CD14-positive monocyte (primary cell): Measurements from ENCODE around the gene RITA1. TPM values are rescaled to one million over a fixed set of nuclear protein-coding genes. Genes with fewer than 3 reads are reported as not detected.
A peak's percentile ranks its signal among the peaks of the same experiment; 100 is the strongest.

Source experiments
- DNase-seq, 3 donors: peaks; one replicate each; pipeline ENCODE4 v3.0.0-alpha.2; 2011 to 2022
- H2AFZ ChIP-seq: 2 replicates; pipeline ENCODE4 v1.6.0; 2012; ENCODE audit warnings: mild to moderate bottlenecking, low read depth, low read length, inconsistent platforms; ENCODE audit not compliant: insufficient read depth, poor library complexity, severe bottlenecking
- H3K27ac ChIP-seq, 2 donors: 1 replicate in 1 of 2; 2 replicates in 1 of 2; pipeline ENCODE4 v1.5.1; 2012 to 2013; ENCODE audit warnings: low read length in 2 of 2, control low read depth in 1 of 2, inconsistent platforms in 1 of 2, low read depth in 1 of 2, mild to moderate bottlenecking in 1 of 2
- H3K27me3 ChIP-seq, 2 donors: one replicate each; pipeline versions ENCODE4 v1.6.0 to v1.6.1; 2011 to 2013; ENCODE audit warnings: low read length in 2 of 2; ENCODE audit not compliant: control insufficient read depth in 2 of 2, insufficient read depth in 2 of 2
- H3K36me3 ChIP-seq, 2 donors: replicated peaks in 1 of 2; 1 replicate in 1 of 2; 2 replicates in 1 of 2; pipeline versions ENCODE4 v1.5.1 to v1.6.1; 2012 to 2013; ENCODE audit warnings: low read length in 2 of 2, control low read depth in 1 of 2, inconsistent platforms in 1 of 2, mild to moderate bottlenecking in 1 of 2; ENCODE audit not compliant: insufficient read depth in 2 of 2, control insufficient read depth in 1 of 2
- H3K4me1 ChIP-seq, 2 donors: 1 replicate in 1 of 2; 2 replicates in 1 of 2; pipeline versions ENCODE4 v1.5.1 to v1.6.1; 2012 to 2013; ENCODE audit warnings: low read length in 2 of 2, control low read depth in 1 of 2, inconsistent platforms in 1 of 2, mild to moderate bottlenecking in 1 of 2, moderate library complexity in 1 of 2; ENCODE audit not compliant: insufficient read depth in 2 of 2, control insufficient read depth in 1 of 2
- H3K4me2 ChIP-seq: replicated peaks from 2 replicates; pipeline ENCODE3; 2012; ENCODE audit warnings: low read length, moderate library complexity, mild to moderate bottlenecking; ENCODE audit not compliant: poor library complexity, severe bottlenecking; ENCODE audit errors: extremely low read depth
- H3K4me3 ChIP-seq, 3 experiments: fragments of 200-600 bp in 1 of 3; sonication (generic) in 1 of 3; replicated peaks in 1 of 3; 1 replicate in 2 of 3; 2 replicates in 1 of 3; pipeline ENCODE4 v1.5.1; 2011 to 2013; ENCODE audit warnings: low read length in 3 of 3, mild to moderate bottlenecking in 3 of 3, control low read depth in 2 of 3, low read depth in 2 of 3, inconsistent platforms in 1 of 3, moderate library complexity in 1 of 3
- H3K79me2 ChIP-seq: 2 replicates; pipeline ENCODE4 v1.6.0; 2012; ENCODE audit warnings: mild to moderate bottlenecking, control low read depth, inconsistent platforms, low read length, moderate library complexity; ENCODE audit not compliant: insufficient read depth
- H3K9ac ChIP-seq: 2 replicates; pipeline ENCODE4 v1.6.0; 2017; ENCODE audit warnings: low read length, mild to moderate bottlenecking; ENCODE audit not compliant: insufficient read depth, poor library complexity, severe bottlenecking
- H3K9me3 ChIP-seq, 2 donors: replicated peaks in 1 of 2; 1 replicate in 1 of 2; 2 replicates in 1 of 2; pipeline versions ENCODE4 v1.5.1 to v1.6.1; 2012 to 2013; ENCODE audit warnings: low read length in 2 of 2, control low read depth in 1 of 2; ENCODE audit not compliant: control insufficient read depth in 1 of 2, insufficient read depth in 1 of 2
- H4K20me1 ChIP-seq: 2 replicates; pipeline ENCODE4 v1.6.0; 2012; ENCODE audit warnings: mild to moderate bottlenecking, low read length, control low read depth, moderate library complexity; ENCODE audit not compliant: insufficient read depth
- H3K27ac Mint-ChIP-seq, 7 donors: one replicate each; pipeline ENCODE4 v1.8.0; 2020; ENCODE audit warnings: mild to moderate bottlenecking in 7 of 7, mixed read lengths in 7 of 7, moderate library complexity in 6 of 7, inconsistent platforms in 2 of 7
- H3K27me3 Mint-ChIP-seq, 3 donors: one replicate each; pipeline ENCODE4 v1.8.0; 2021 to 2022; ENCODE audit warnings: low read depth in 3 of 3, mild to moderate bottlenecking in 3 of 3, mixed read lengths in 3 of 3, moderate library complexity in 3 of 3, inconsistent platforms in 1 of 3
- H3K36me3 Mint-ChIP-seq, 2 donors: one replicate each; pipeline ENCODE4 v1.8.0; 2020; ENCODE audit warnings: mixed read lengths in 2 of 2, inconsistent platforms in 1 of 2, mild to moderate bottlenecking in 1 of 2
- H3K4me1 Mint-ChIP-seq: one replicate; pipeline ENCODE4 v1.8.0; 2020; ENCODE audit warnings: mild to moderate bottlenecking, mixed read lengths
- H3K4me3 Mint-ChIP-seq, 2 donors: one replicate each; pipeline ENCODE4 v1.8.0; 2020; ENCODE audit warnings: mild to moderate bottlenecking in 2 of 2, mixed read lengths in 2 of 2, moderate library complexity in 1 of 2
- H3K9me3 Mint-ChIP-seq, 7 donors: one replicate each; pipeline ENCODE4 v1.8.0; 2020 to 2022; ENCODE audit warnings: mixed read lengths in 7 of 7, mild to moderate bottlenecking in 6 of 7, moderate library complexity in 6 of 7, inconsistent platforms in 2 of 7
- CTCF ChIP-seq: fragments of 200-600 bp; IDR thresholded peaks from one replicate; pipeline ENCODE4 v1.8.0; 2022; ENCODE audit warnings: antibody characterized with exemption, mild to moderate bottlenecking
- WGBS: methylation state at CpG from one replicate; pipeline ENCODE4 v1.1.5; 2013; ENCODE audit warnings: missing lambda C conversion rate; ENCODE audit not compliant: insufficient coverage; 5-methylcytosine and 5-hydroxymethylcytosine counted together
- intact Hi-C, 2 donors: fragments of 100-400 bp; cut with micrococcal nuclease; formaldehyde crosslinking; loops; one replicate each; pipeline versions ENCODE4 v1.15.0 to v1.15.1; 2023
- polyA plus RNA-seq, 3 donors: library from polyadenylated mRNA; depleted of rRNA in 1 of 3; unstranded in 2 of 3; stranded (reverse) in 1 of 3; fragments of 300-500 nt in 2 of 3; fragments of >200 nt in 1 of 3; fragmentation: Illumina TruSeq in 2 of 3; gene quantifications; 1 replicate in 2 of 3; 2 replicates in 1 of 3; pipeline ENCODE4 v1.2.3, GENCODE V29; 2012 to 2021
- small RNA-seq: library from RNA; depleted of rRNA; stranded (forward); fragments of <200 nt; gene quantifications from one replicate; pipeline ENCODE3, GENCODE V24; 2012; ENCODE audit warnings: low read depth; ENCODE audit not compliant: insufficient read length

RITA1 gene
- polyA plus RNA-seq, 3 donors = 4.9 to 17.6 (median 16.4) TPM

- WGBS = 77% methylated on average over 8 of the region's 14 CpGs
- peaks cover 76% of the 10 kb centered on the region for H3K4me1 Mint-ChIP-seq
- Histone ChIP-seq H3K4me1 (peaks cover 59 to 73% of the 10 kb centered on the region in 2 donors), H3K79me2 (peaks cover 69% of the 10 kb centered on the region), H4K20me1 (peaks cover 42% of the 10 kb centered on the region), H3K4me3 (peak overlapping the region in 1 of 3 experiments; percentile 21), H2AFZ (no peak overlapping the region), H3K4me2 (peak overlapping the region; percentile 45), H3K9ac (peak overlapping the region; percentile 39), H3K27ac (peak overlapping the region; percentile 81 to 86), H3K9me3 (no peaks in the 10 kb centered on the region), H3K36me3 (peaks cover 34 to 55% of the 10 kb centered on the region in 2 donors), H3K27me3 (no peaks in the 10 kb centered on the region)
- peaks cover 48 to 67% of the 10 kb centered on the region in 2 donors for H3K36me3 Mint-ChIP-seq
- H3K4me3 Mint-ChIP-seq = peak overlapping the region in 1 of 2 donors; percentile 46
- intact Hi-C loops = no loop called here
- peaks cover 0 to 7% (median 0%) of the 10 kb centered on the region in 3 donors for H3K27me3 Mint-ChIP-seq
- peaks cover 0 to 3% (median 0%) of the 10 kb centered on the region in 7 donors for H3K9me3 Mint-ChIP-seq
- TF ChIP-seq CTCF = no peak
- peak; percentile 49 to 83 (median 68) for DNase-seq
- H3K27ac Mint-ChIP-seq = peak overlapping the region; percentile 85 to 97 (median 94)
These were observed 55.9 kb downstream of the RITA1 start for GRCh38 chr12:113241191-113242025.

Small RNA genes lying within 50 kb of the gene (small RNA-seq; reads per million reads assigned to genes)
- gene MIR7106 (not detected), gene RF00019 (not detected)

Other genes with a start within 250 kb of the RITA1 start
- gene OAS3, start 247.2 kb upstream of the RITA1 start, polyA plus RNA-seq = 10 to 100 TPM; 22.0 to 54.3 (median 41.9) TPM
- gene OAS2, start 207.2 kb upstream of the RITA1 start, polyA plus RNA-seq = 10 to 100 TPM; 27.7 to 55.9 (median 40.1) TPM
- gene DTX1, start 129.0 kb upstream of the RITA1 start, polyA plus RNA-seq = under 1 TPM in 2 of 3 donors, not detected in 1; 0.04 TPM
- gene RASAL1, start 50.0 kb upstream of the RITA1 start, polyA plus RNA-seq = not detected
- gene CFAP73, start 36.0 kb upstream of the RITA1 start, polyA plus RNA-seq = under 1 TPM in 1 of 3 donors, not detected in 2; 0.14 TPM
- 10 to 100 TPM in 2 of 3 donors, 1 to 10 TPM in 1; 7.9 to 32.2 (median 13.6) TPM for gene DDX54, start 243 bp upstream of the RITA1 start, polyA plus RNA-seq
- 100 to 1,000 TPM in 1 of 3 donors, 10 to 100 TPM in 2; 20.4 to 110 (median 34.9) TPM for gene TPCN1, start 35.7 kb downstream of the RITA1 start, polyA plus RNA-seq
- gene SLC8B1, start 149.4 kb downstream of the RITA1 start, polyA plus RNA-seq = 10 to 100 TPM; 21.6 to 46.0 (median 32.4) TPM
- gene PLBD2, start 172.9 kb downstream of the RITA1 start, polyA plus RNA-seq = 10 to 100 TPM in 1 of 3 donors, 1 to 10 TPM in 2; 8.5 to 12.4 (median 8.8) TPM
- 1 to 10 TPM in 2 of 3 donors, under 1 TPM in 1; 0.89 to 2.3 (median 1.1) TPM for gene SDS, start 218.2 kb downstream of the RITA1 start, polyA plus RNA-seq
- 10 to 100 TPM in 1 of 3 donors, 1 to 10 TPM in 2; 4.6 to 10.0 (median 6.5) TPM for gene SDSL, start 236.7 kb downstream of the RITA1 start, polyA plus RNA-seq